ENCODE measurements around the gene MAN2A2.

MAN2A2 gene

GRCh38 chr15:90970274-90970673 lies 67.2 kb downstream of the MAN2A2 start:
- DNase-seq, result no peak

DNA sequence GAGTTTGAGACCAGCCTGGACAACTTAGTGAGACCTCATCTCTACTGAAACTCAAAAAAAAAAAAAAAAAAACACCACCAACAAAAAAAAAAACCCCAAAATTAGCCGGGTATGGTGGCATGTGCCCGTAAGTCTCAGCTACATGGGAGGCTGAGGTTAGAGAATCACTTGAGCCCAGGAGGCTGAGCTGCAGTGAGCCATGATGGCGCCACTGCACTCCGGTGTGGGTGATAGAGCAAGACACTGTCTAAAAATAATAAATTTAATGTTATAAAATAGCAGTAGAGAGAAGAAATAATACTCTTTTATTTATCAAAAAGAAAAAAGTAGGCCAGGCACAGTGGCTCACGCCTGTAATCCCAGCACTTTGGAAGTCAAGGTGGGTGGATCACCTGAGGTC lies 69.0 kb downstream of the MAN2A2 start:
- DNase-seq, result no peak

All from activated T-cell treated with anti-CD3 and anti-CD28 coated beads, Interleukin-2, amount 50 U/mL, for 48 hours (primary cell).